Activated CD4-positive, alpha-beta T cell treated with anti-CD3 and anti-CD28 coated beads, Interleukin-2, amount 50 U/mL, for 24 hours (primary cell): Measurements from ENCODE around the gene PLAC1.

ENCODE experiments used
- DNase-seq, 2 donors: peaks; one replicate each; pipeline ENCODE4 v3.0.0-alpha.2; 2020; ENCODE audit warnings: low read depth in 1 of 2, low spot score in 1 of 2

The PLAC1 gene

GRCh38 chrX:134591502-134591901 is 66.8 kb downstream of the PLAC1 start:
- DNase-seq, result no peak

GRCh38 chrX:134588806-134589205 is 69.5 kb downstream of the PLAC1 start:
- no peak for DNase-seq

GRCh38 chrX:134580907-134581306 is 77.4 kb downstream of the PLAC1 start:
- no peak for DNase-seq

GRCh38 chrX:134573683-134574035 is 84.6 kb downstream of the PLAC1 start:
- DNase-seq, result no peak

GRCh38 chrX:134572816-134573682 is 85.2 kb downstream of the PLAC1 start:
- no peak for DNase-seq

DNA sequence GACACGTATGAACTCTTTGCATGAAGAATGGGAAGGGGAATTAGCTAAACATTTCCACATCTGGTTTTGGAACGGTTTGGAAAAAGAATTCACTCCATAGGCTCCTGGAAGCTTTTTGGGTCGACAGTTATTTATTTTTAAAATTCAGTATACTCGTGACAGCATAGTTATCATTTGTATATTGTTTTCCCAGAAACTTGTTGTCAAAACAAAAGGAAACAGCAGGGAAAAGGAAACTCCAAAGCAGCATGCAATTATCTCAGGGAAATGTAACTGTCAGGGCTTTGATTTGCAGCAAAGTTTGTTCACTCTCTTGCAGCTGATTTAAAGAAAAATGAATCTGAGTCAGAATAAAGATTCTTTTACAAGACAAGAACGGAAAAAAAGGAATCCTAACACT is 86.5 kb downstream of the PLAC1 start:
- DNase-seq, result no peak

DNA sequence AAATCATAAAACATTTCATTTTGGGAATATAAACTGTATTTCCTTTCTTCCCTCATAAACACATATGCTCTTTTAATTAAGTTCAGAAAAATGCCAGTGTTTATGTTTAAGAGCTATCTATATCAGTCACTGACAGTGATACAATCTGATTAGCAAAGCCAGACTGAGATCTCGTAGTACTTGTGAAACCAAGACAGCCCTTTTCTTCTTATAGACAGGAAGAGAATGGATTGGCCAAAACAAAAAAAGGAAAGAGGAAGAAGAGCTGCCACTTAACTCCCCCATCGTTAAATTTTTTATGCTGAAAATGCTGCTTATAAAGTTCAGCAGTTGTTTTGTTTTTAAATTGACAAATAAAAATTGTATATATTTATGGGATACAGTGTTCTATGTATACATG is 87.4 kb downstream of the PLAC1 start:
- no peak for DNase-seq

DNA sequence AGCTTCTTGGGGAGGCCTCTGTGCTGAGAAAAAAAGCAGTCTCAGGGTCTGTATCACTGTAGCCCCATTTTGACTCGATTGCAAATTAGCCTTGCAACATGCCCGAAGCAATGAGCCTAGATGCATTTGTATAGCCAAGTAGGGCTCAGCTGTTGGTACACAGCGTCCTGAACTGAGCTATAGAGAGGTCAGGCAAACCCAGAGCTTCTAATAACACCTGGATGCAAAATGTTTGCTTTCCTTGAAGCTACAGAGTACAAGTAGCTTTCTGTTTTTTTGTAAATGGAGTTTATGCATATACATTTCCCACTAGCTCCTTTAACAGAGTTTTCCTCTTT is 87.8 kb downstream of the PLAC1 start:
- no peak for DNase-seq

- DNase-seq, result no peak
Observed at GRCh38 chrX:134569306-134569705, 89.0 kb downstream of the PLAC1 start.

- no peak for DNase-seq
Observed at GRCh38 chrX:134568285-134569016, 89.8 kb downstream of the PLAC1 start.

- no peak for DNase-seq
Observed at GRCh38 chrX:134566506-134566905, 91.8 kb downstream of the PLAC1 start.

- no peak for DNase-seq
Observed at GRCh38 chrX:134562002-134562401, 96.3 kb downstream of the PLAC1 start.

DNA sequence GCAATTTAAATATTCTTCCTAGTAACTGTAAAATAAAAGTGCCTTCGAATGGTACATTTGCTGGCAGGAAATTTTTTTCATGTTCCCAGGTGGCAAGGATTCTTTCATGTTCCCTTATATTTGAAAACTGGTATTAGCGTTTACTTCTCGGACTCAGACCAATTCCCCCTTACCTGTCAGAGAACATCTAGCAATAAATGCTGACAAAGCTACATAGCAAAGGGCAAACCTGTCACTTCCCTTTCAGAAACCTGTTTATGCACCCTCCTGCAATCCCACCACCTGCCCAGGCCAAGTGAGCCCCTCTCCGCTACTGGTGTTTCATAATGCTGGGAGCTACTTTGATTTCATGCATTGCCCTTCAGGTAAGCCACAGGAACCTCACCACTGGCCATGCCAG is 100.1 kb downstream of the PLAC1 start:
- no peak for DNase-seq

GRCh38 chrX:134554291-134554690 is 104.0 kb downstream of the PLAC1 start:
- no peak for DNase-seq

GRCh38 chrX:134552351-134552750 is 105.9 kb downstream of the PLAC1 start:
- DNase-seq, result no peak

DNA sequence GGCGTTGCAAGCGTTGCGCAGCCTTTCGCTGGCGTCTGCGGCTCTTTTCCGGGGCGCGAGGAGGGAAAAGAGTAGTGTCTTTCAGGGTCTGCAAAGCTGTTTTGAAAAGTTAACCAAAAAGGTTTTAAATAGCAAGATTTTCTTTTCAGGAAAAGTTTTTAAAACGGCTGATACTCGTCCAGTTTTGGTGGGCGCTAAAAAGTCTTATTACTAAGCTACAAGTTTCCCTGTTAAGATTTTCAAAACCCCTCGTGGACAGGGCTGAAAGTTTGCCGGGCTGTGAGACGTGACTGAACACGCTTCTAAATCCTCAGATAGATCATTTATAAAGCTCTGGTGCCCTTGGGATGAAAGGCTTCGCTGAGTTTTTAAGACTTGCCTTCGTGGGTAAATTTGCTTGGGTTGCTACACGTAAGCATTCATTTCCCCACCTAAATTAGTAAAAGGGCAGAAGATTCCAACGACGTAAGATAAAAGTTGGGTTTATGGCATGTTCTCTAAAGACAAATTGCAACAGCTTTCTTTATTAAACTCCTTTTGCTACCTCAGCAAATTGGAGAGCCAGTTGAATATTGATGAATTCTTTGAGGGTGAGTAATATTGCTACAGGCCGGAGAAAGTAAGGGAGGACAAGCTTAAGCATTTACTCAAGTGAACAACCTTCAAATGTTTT is 106.8 kb downstream of the PLAC1 start:
- DNase-seq, result no peak

DNA sequence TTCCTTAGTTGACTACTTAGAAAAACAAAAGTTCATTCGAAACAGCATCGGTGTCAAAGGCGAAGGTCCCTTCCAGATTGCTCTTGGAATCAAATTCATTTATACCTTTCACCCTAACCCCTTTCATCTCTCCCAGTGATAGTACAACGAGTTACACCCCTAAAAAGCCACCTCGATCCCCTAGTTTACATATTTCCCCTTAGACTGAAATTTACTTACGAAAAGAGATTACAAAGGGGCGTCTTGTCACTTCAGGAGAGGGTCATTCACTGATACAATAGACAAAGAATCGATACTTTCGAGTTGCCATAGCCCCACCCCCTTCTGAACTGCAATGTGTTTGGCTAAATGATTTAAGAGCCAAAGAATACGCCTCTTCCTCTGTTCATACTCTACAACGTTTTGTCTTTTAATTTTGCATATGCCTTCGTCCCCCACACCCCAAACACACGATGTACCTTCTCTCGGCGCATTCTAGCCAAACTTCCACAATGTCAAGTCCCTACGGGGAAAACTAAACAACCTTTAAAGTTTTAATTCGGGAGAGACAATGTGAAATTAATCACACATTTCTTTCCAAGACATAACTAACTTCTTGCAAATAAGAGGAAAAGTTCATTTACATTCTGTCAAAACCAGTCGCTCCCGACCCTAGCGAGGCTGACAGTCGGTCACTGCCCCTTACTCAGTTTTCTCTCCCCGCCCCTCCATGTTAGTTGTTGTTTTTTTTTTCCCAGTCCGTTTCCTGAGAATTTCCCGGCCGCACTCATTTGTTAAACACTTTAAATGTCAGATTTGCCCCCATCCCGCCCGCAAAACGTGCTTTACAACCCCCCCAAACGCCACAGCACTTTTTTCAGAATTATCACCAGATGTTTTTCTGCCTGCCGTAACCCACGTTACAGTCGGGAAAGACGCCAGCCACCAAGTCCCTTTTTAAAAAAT is 109.7 kb downstream of the PLAC1 start:
- DNase-seq, result no peak

DNA sequence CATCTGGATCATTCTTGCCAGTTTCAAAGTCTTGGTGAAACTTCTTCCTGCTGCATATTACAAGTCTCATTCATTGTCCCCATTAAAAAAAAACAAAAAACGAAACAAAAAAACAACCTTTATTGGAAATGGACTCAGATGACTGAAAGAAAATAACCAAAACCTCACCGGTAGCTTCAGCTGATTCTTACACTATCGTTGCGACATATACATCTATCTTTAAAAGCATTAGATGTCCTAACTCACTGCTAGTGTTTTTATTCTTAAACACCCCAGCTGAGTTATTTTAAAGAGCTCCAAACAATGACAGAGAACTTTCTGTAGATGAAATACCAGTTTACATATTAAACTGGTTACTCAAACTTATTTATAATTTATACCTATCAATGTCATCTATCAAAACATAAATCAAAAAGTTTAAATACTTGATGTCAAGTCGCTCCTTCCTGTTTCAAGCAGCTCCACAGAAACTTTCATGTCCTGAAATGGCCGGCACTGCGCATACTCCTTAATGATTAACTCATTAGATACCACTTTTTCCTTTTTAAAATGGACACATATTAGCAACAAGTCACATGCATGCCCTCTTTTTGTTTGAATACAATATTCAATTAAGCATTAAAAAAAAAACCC is 111.1 kb downstream of the PLAC1 start:
- no peak for DNase-seq

DNA sequence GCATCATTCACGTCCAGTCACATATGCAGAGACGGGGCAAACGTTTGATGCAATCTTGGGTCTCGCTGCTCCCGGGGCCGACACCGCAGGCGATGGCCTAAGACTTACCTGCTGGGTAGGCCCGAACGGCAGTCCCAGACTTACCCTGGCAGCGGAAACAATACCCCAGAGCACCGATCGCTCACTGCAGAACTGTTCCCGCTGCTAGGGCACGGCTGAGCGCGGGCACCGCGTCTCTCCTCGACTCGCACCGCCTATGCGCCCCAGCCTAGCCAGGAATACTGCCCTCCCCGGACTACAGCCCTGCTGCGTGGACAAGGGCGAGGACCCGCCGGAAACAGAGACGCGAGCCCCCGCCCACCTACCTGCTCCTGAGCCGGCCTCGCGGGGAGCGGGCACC is 112.1 kb downstream of the PLAC1 start:
- no peak for DNase-seq

DNA sequence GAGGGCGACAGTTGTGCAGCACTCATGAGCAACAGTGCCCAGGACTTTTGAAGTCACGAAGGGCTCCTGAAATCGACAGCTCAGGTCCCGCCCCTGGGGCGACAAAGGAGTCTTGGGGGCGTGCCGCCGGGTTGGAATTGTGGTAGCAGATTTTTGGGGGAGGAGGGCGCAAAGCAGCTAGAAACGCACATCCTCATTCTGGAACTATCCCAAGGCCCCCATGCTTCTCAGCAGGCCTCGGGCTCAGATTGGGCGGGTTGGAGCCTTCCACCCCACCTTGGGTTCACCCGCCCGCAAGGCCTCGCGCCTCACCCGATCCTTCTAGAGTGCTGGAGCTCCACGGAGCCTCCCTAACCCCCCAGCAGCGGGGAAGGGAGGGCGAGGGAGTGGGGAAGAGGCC is 112.8 kb downstream of the PLAC1 start:
- DNase-seq, result no peak
